Keratinocyte (primary cell): Measurements from ENCODE around the gene GID8. TPM values are rescaled to one million over a fixed set of nuclear protein-coding genes. Genes with fewer than 3 reads are reported as not detected.

Experiments used
- DNase-seq: peaks from one replicate; pipeline ENCODE4 v3.0.0-alpha.2; 2011; ENCODE audit warnings: low read depth, missing footprints, low spot score
- FAIRE-seq: peaks from 2 replicates; lab custom pipeline; 2011; peaks lifted over from hg19 to GRCh38; lab: Jason Lieb, UNC
- H2AFZ ChIP-seq: 2 replicates; pipeline ENCODE4 v1.6.0; 2012; ENCODE audit warnings: low read length, control low read depth, inconsistent platforms; ENCODE audit not compliant: control insufficient read depth
- H3K27ac ChIP-seq: 2 replicates; pipeline ENCODE4 v1.5.1; 2011; ENCODE audit warnings: low read length; ENCODE audit not compliant: control insufficient read depth, insufficient read depth
- H3K27me3 ChIP-seq: 3 replicates; pipeline ENCODE4 v1.6.0; 2011; ENCODE audit warnings: low read length; ENCODE audit not compliant: control insufficient read depth, insufficient read depth; ENCODE audit errors: extremely low read depth
- H3K36me3 ChIP-seq, 2 experiments: 2 replicates in 1 of 2; 3 replicates in 1 of 2; pipeline ENCODE4 v1.5.1; 2011; ENCODE audit warnings: low read length in 2 of 2, mild to moderate bottlenecking in 1 of 2; ENCODE audit not compliant: control insufficient read depth in 2 of 2, insufficient read depth in 2 of 2; ENCODE audit errors: extremely low read depth in 1 of 2
- H3K4me1 ChIP-seq: 3 replicates; pipeline ENCODE4 v1.5.1; 2011; ENCODE audit warnings: low read length; ENCODE audit not compliant: control insufficient read depth, insufficient read depth; ENCODE audit errors: extremely low read depth
- H3K4me2 ChIP-seq: 3 replicates; pipeline ENCODE4 v1.6.0; 2011; ENCODE audit warnings: low read depth, low read length; ENCODE audit not compliant: control insufficient read depth, insufficient read depth; ENCODE audit errors: extremely low read depth
- H3K4me3 ChIP-seq, 3 experiments: fragments of 200-600 bp in 1 of 3; sonication (generic) in 1 of 3; 2 replicates in 2 of 3; 3 replicates in 1 of 3; pipeline ENCODE4 v1.5.1; 2011 to 2016; ENCODE audit warnings: low read length in 3 of 3, mild to moderate bottlenecking in 3 of 3, control low read depth in 2 of 3, inconsistent platforms in 1 of 3, low read depth in 1 of 3, mixed read lengths in 1 of 3, mixed run types in 1 of 3, moderate library complexity in 1 of 3; ENCODE audit not compliant: control insufficient read depth in 2 of 3, insufficient read depth in 2 of 3; ENCODE audit errors: extremely low read depth in 1 of 3
- H3K79me2 ChIP-seq: 2 replicates; pipeline ENCODE4 v1.6.0; 2012; ENCODE audit warnings: low read length; ENCODE audit not compliant: control insufficient read depth, insufficient read depth
- H3K9ac ChIP-seq: 3 replicates; pipeline ENCODE4 v1.6.0; 2011; ENCODE audit warnings: low read length; ENCODE audit not compliant: control insufficient read depth, insufficient read depth; ENCODE audit errors: extremely low read depth
- H3K9me1 ChIP-seq: 3 replicates; pipeline ENCODE4 v1.6.0; 2011; ENCODE audit warnings: low read length; ENCODE audit not compliant: control insufficient read depth, insufficient read depth; ENCODE audit errors: extremely low read depth
- H3K9me3 ChIP-seq: 2 replicates; pipeline ENCODE4 v1.5.1; 2012; ENCODE audit warnings: low read depth, low read length; ENCODE audit not compliant: control insufficient read depth
- H4K20me1 ChIP-seq: 3 replicates; pipeline ENCODE4 v1.6.0; 2011; ENCODE audit warnings: low read length; ENCODE audit not compliant: control insufficient read depth, insufficient read depth; ENCODE audit errors: extremely low read depth
- CTCF ChIP-seq, 3 experiments: IDR thresholded peaks in 1 of 3; conservative IDR thresholded peaks in 1 of 3; optimal IDR thresholded peaks in 1 of 3; 2 replicates in 2 of 3; 3 replicates in 1 of 3; pipeline versions ENCODE3 to v1.5.1; 2011; ENCODE audit warnings: low read length in 3 of 3, mild to moderate bottlenecking in 3 of 3, moderate library complexity in 2 of 3, control low read depth in 1 of 3, inconsistent platforms in 1 of 3; ENCODE audit not compliant: insufficient read depth in 2 of 3; ENCODE audit errors: extremely low read depth in 1 of 3
- EZH2 ChIP-seq: IDR thresholded peaks from one replicate; pipeline ENCODE4 v1.6.1; 2012; ENCODE audit warnings: inconsistent platforms, mild to moderate bottlenecking, low read length, moderate library complexity
- dilution Hi-C: fragments of 300-500 bp; cut with MboI; formaldehyde crosslinking; loops from one replicate; pipeline ENCODE4 v1.7.0; 2020; ENCODE audit warnings: low sequenced_read_pairs; ENCODE audit not compliant: extremely low pct_ligation_motif_present
- polyA plus RNA-seq, 5 experiments: library from polyadenylated mRNA; depleted of rRNA in 3 of 5; stranded (reverse) in 3 of 5; stranded (forward) in 1 of 5; unstranded in 1 of 5; fragments of >200 nt; gene quantifications; 1 replicate in 1 of 5; 2 replicates in 3 of 5; 3 replicates in 1 of 5; pipeline versions ENCODE4 v1.2.1 to v1.2.3, GENCODE V29; 2011 to 2012; ENCODE audit warnings: missing spikeins in 2 of 5, low read depth in 1 of 5, low replicate concordance in 1 of 5

GID8 gene
- polyA plus RNA-seq, 1 donor (not counting 4 experiments of a cell fraction or from before 2014, with no cell fraction given), result 23.7 TPM

- Histone ChIP-seq H3K4me2 (no peak overlapping the region), H3K4me3 (no peak overlapping the region), H3K4me1 (peaks cover 5% of the 10 kb centered on the region), H3K9me1 (no peaks in the 10 kb centered on the region), H3K9me3 (no peaks in the 10 kb centered on the region), H3K36me3 (no peaks in the 10 kb centered on the region), H3K79me2 (no peaks in the 10 kb centered on the region), H4K20me1 (peaks cover 3% of the 10 kb centered on the region), H3K9ac (no peak overlapping the region), H2AFZ (no peak overlapping the region), H3K27ac (no peak overlapping the region), H3K27me3 (peaks cover 60% of the 10 kb centered on the region)
- DNase-seq, result no peak
- dilution Hi-C loops, result no loop called here
- FAIRE-seq, result no peak
- TF ChIP-seq EZH2, result no peak
- TF ChIP-seq CTCF (optimal IDR thresholded peaks at IDR 0.05 in 1 of 3, IDR thresholded peaks at IDR 0.05 in 1 of 3, conservative IDR thresholded peaks at IDR 0.05 in 1 of 3; ENCODE audit: extremely low read depth in 1 of 3, insufficient read depth in 2 of 3, low read length in 3 of 3), result no peak
Observed at GRCh38 chr20:62971211-62971949, 33.4 kb downstream of the GID8 start.

DNA sequence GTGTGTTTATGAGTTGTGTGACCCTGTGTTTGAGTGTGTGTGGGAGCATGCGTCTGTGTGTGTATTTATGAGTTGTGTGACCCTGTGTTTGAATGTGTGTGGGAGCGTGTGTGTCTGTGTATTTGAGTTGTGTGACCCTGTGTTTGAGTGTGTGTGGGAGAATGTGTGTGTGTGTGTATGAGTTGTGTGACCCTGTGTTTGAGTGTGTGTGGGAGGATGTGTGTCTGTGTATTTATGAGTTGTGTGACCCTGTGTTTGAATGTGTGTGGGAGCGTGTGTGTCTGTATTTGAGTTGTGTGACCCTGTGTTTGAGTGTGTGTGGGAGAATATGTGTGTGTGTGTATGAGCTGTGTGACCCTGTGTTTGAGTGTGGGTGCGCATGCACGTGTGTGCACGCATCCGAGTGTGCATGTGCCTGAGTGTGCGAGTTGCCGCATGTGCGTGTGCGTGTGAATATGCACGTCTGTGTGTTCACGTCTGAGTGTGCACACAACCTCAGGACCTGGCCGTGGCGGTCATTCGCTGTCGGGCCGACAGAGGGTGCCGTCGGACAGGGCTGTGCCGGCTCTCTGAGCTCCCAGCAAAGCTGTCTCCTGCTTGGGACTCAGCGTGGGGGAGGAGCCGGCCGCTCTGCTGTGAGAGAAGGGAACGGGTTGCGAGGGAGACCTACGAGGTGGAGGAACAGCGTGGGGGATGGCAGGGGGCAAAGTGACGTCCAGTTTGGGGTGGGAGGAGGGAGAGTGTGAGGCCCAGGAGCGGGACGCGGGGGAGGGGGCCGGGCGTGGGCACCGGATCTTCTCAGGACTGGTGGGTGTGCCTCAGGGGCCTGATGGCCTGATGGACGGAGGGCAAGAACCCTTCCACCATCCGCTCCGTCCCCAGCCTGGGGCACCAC lies 34.2 kb downstream of the GID8 start:
- peak overlapping the region; percentile 53 for H2AFZ ChIP-seq
- H3K27ac ChIP-seq, result no peak overlapping the region
- no peak overlapping the region for H3K9ac ChIP-seq
- H3K27me3 ChIP-seq, result peaks cover 64% of the 10 kb centered on the region
- no peaks in the 10 kb centered on the region for H3K79me2 ChIP-seq
- DNase-seq (peak; percentile 19), FAIRE-seq (peak; percentile 17)
- peaks cover 3% of the 10 kb centered on the region for H4K20me1 ChIP-seq
- dilution Hi-C loops, result no loop called here
- peaks cover 5% of the 10 kb centered on the region for H3K4me1 ChIP-seq
- H3K4me3 ChIP-seq, result no peak overlapping the region
- H3K9me3 ChIP-seq, result no peaks in the 10 kb centered on the region
- no peaks in the 10 kb centered on the region for H3K9me1 ChIP-seq
- no peaks in the 10 kb centered on the region for H3K36me3 ChIP-seq
- H3K4me2 ChIP-seq, result no peak overlapping the region
- TF ChIP-seq EZH2, result no peak
- peak; percentile 76 to 98 (median 94) for TF ChIP-seq CTCF (optimal IDR thresholded peaks at IDR 0.05 in 1 of 3, IDR thresholded peaks at IDR 0.05 in 1 of 3, conservative IDR thresholded peaks at IDR 0.05 in 1 of 3; ENCODE audit: extremely low read depth in 1 of 3, insufficient read depth in 2 of 3, low read length in 3 of 3)
